Smooth muscle cell (in vitro differentiated cells): ENCODE results near the gene LCN10. TPM values are rescaled to one million over a fixed set of nuclear protein-coding genes. Genes with fewer than 3 reads are reported as not detected.
"Not testable (repeated sequence)": the region's sequence is repeated elsewhere in the genome, so short reads cannot be mapped to it uniquely, and the experiment has no call there.

ENCODE experiments used
- DNase-seq: peaks from one replicate; lab custom pipeline; 2025; ENCODE audit not compliant: unreplicated experiment; lab: John Stamatoyannopoulos, UW
- H2AFZ ChIP-seq: fragments of 200-600 bp; sonication (generic); 2 replicates; pipeline ENCODE4 v1.6.0; 2016; ENCODE audit warnings: antibody characterized with exemption, low read depth, mild to moderate bottlenecking
- H3F3A ChIP-seq: fragments of 200-600 bp; sonication (generic); 2 replicates; pipeline ENCODE4 v1.6.0; 2017; ENCODE audit warnings: antibody characterized with exemption, low read depth
- H3K27ac ChIP-seq: fragments of 200-600 bp; sonication (generic); 2 replicates; pipeline ENCODE4 v1.5.1; 2016; ENCODE audit warnings: low read depth, mild to moderate bottlenecking
- H3K27me3 ChIP-seq: fragments of 200-600 bp; sonication (generic); 2 replicates; pipeline ENCODE4 v1.6.1; 2016; ENCODE audit warnings: low read depth, mild to moderate bottlenecking
- H3K36me3 ChIP-seq: fragments of 200-600 bp; sonication (generic); 2 replicates; pipeline ENCODE4 v1.5.1; 2016; ENCODE audit warnings: low read depth
- H3K4me1 ChIP-seq: fragments of 200-600 bp; sonication (generic); 2 replicates; pipeline ENCODE4 v1.5.1; 2016; ENCODE audit warnings: low read depth
- H3K4me2 ChIP-seq: fragments of 200-600 bp; sonication (generic); 2 replicates; pipeline ENCODE4 v1.6.0; 2016; ENCODE audit warnings: mild to moderate bottlenecking
- H3K4me3 ChIP-seq: fragments of 200-600 bp; sonication (generic); 2 replicates; pipeline ENCODE4 v1.5.1; 2016; ENCODE audit warnings: mild to moderate bottlenecking
- H3K79me2 ChIP-seq: fragments of 200-600 bp; sonication (generic); 2 replicates; pipeline ENCODE4 v1.6.0; 2016; ENCODE audit warnings: low read depth, mild to moderate bottlenecking
- H3K9ac ChIP-seq: fragments of 200-600 bp; sonication (generic); 2 replicates; pipeline ENCODE4 v1.6.0; 2016; ENCODE audit warnings: low read depth
- H3K9me3 ChIP-seq: fragments of 200-600 bp; sonication (generic); replicated peaks from 2 replicates; pipeline ENCODE4 v1.5.1; 2016; ENCODE audit warnings: low read depth
- H4K20me1 ChIP-seq: fragments of 200-600 bp; sonication (generic); 2 replicates; pipeline ENCODE4 v1.6.0; 2016; ENCODE audit warnings: low read depth
- CTCF ChIP-seq: fragments of 200-600 bp; sonication (generic); IDR thresholded peaks from 2 replicates; pipeline ENCODE4 v1.5.1; 2017; ENCODE audit warnings: borderline replicate concordance, mild to moderate bottlenecking, antibody characterized with exemption; ENCODE audit not compliant: insufficient read depth, poor library complexity, severe bottlenecking
- WGBS: methylation state at CpG from one replicate; pipeline ENCODE4 v1.1.7; 2016; ENCODE audit warnings: low lambda C conversion rate; 5-methylcytosine and 5-hydroxymethylcytosine counted together
- polyA plus RNA-seq: library from polyadenylated mRNA; unstranded; fragments of >200 nt; fragmentation: Nextera tagmentation; extraction: Ambion mirVana; gene quantifications from 2 replicates; pipeline ENCODE4 v1.2.1, GENCODE V29; 2016
- total RNA-seq: library from RNA; depleted of rRNA; stranded (reverse); fragments of >200 nt; gene quantifications from 2 replicates; pipeline ENCODE4 v1.2.3, GENCODE V29; 2014

The LCN10 gene
- total and polyA plus RNA-seq, 2 experiments from 2014 or later = not detected

DNA sequence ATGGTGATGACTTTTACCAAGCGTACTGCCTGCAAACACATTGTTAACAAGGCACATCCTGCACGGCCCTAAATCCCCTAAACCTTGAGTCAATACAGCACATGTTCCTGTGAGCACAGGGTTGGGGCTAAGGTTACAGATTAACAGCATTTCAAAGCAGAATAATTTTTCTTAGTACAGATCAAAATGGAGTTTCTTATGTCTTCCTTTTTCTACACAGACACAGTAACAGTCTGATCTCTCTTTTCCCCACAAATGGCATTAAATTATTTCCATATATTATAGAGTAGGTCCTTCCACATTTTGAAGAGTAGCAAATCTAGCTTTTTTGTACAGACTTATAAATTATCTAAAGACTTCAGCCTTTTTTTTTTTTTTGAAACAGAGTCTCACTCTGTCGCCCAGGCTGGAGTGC lies 46.8 kb upstream of the LCN10 start:
- Histone ChIP-seq H3K27me3 (no peaks in the 10 kb centered on the region), H3K9me3 (no peaks in the 10 kb centered on the region), H3K9ac (no peak overlapping the region), H2AFZ (no peak overlapping the region), H3K27ac (peak overlapping the region; percentile 38), H3K4me2 (peak overlapping the region; percentile 72), H3K79me2 (peaks cover 15% of the 10 kb centered on the region), H3K4me3 (no peak overlapping the region), H3K4me1 (peaks cover 28% of the 10 kb centered on the region), H3K36me3 (no peaks in the 10 kb centered on the region), H3F3A (peaks cover 13% of the 10 kb centered on the region), H4K20me1 (peaks cover 12% of the 10 kb centered on the region)
- no peak for DNase-seq
- no peak for TF ChIP-seq CTCF
- WGBS = 23% methylated on average over 3 of the region's 3 CpGs

GRCh38 chr9:136788644-136789522 lies 46.1 kb upstream of the LCN10 start:
- H4K20me1 ChIP-seq = peaks cover 12% of the 10 kb centered on the region
- peak overlapping the region; percentile 38 for H3K27ac ChIP-seq
- not testable (repeated sequence) for H3K36me3 ChIP-seq, H2AFZ ChIP-seq, H3K9me3 ChIP-seq, H3K27me3 ChIP-seq, DNase-seq, H3K9ac ChIP-seq
- H3F3A ChIP-seq = peaks cover 12% of the 10 kb centered on the region
- H3K79me2 ChIP-seq = peaks cover 15% of the 10 kb centered on the region
- 42% methylated on average over 27 of the region's 27 CpGs for WGBS
- peak overlapping the region; percentile 15 for H3K4me3 ChIP-seq
- H3K4me2 ChIP-seq = peak overlapping the region; percentile 72
- H3K4me1 ChIP-seq = peaks cover 28% of the 10 kb centered on the region

GRCh38 chr9:136787690-136788400 lies 45.1 kb upstream of the LCN10 start:
- Histone ChIP-seq H3K4me2 (peak overlapping the region; percentile 72), H3K9ac (no peak overlapping the region), H3K27ac (peak overlapping the region; percentile 38), H3K79me2 (peaks cover 15% of the 10 kb centered on the region), H3K4me3 (peak overlapping the region; percentile 20), H3K9me3 (no peaks in the 10 kb centered on the region), H4K20me1 (peaks cover 8% of the 10 kb centered on the region), H3K27me3 (no peaks in the 10 kb centered on the region), H2AFZ (no peak overlapping the region), H3K36me3 (no peaks in the 10 kb centered on the region), H3F3A (peaks cover 12% of the 10 kb centered on the region), H3K4me1 (peaks cover 28% of the 10 kb centered on the region)
- DNase-seq = peak; percentile 27
- WGBS = 33% methylated on average over 21 of the region's 21 CpGs
- TF ChIP-seq CTCF = peak; percentile 85

GRCh38 chr9:136786983-136787382 lies 44.2 kb upstream of the LCN10 start:
- H3K79me2 ChIP-seq = not testable (repeated sequence)

More at GRCh38 chr9:136786983-136787382, 44.2 kb upstream of the LCN10 start:
- H2AFZ ChIP-seq, H3K4me3 ChIP-seq, H3K9ac ChIP-seq, H3K9me3 ChIP-seq, H3K27me3 ChIP-seq, H3K27ac ChIP-seq, DNase-seq, H3K36me3 ChIP-seq, H4K20me1 ChIP-seq, H3K4me2 ChIP-seq: not testable (repeated sequence)
- 57% methylated on average over 4 of the region's 4 CpGs for WGBS
- Histone ChIP-seq H3F3A (peaks cover 12% of the 10 kb centered on the region), H3K4me1 (peaks cover 28% of the 10 kb centered on the region)
